Measurements from ENCODE around the gene RASSF4.

GRCh38 chr10:44922796-44923545 is 36.6 kb upstream of the RASSF4 start:
- TF ChIP-seq, protein P1, sequence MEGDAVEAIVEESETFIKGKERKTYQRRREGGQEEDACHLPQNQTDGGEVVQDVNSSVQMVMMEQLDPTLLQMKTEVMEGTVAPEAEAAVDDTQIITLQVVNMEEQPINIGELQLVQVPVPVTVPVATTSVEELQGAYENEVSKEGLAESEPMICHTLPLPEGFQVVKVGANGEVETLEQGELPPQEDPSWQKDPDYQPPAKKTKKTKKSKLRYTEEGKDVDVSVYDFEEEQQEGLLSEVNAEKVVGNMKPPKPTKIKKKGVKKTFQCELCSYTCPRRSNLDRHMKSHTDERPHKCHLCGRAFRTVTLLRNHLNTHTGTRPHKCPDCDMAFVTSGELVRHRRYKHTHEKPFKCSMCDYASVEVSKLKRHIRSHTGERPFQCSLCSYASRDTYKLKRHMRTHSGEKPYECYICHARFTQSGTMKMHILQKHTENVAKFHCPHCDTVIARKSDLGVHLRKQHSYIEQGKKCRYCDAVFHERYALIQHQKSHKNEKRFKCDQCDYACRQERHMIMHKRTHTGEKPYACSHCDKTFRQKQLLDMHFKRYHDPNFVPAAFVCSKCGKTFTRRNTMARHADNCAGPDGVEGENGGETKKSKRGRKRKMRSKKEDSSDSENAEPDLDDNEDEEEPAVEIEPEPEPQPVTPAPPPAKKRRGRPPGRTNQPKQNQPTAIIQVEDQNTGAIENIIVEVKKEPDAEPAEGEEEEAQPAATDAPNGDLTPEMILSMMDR (IDR thresholded peaks at IDR 0.05): no peak
- TF ChIP-seq EP300 (IDR thresholded peaks at IDR 0.05) (no peak), POLR2AphosphoS5 (IDR thresholded peaks at IDR 0.05) (no peak)
